ENCODE data around the gene PHYHD1. TPM values are rescaled to one million over a fixed set of nuclear protein-coding genes. Genes with fewer than 3 reads are reported as not detected.
A peak's percentile ranks its signal among the peaks of the same experiment; 100 is the strongest.

The PHYHD1 gene
- total and polyA plus RNA-seq, 2 of the 13 experiments (the other 11 are each of a cell fraction or from before 2014, with no cell fraction given), result 10.6 to 25.3 TPM

- TF ChIP-seq MLX (CRISPR knock-in tag; IDR thresholded peaks at IDR 0.05), result no peak
- TF ChIP-seq ZNF564 (CRISPR knock-in tag; IDR thresholded peaks at IDR 0.05), result no peak
- TF ChIP-seq CENPBD1 (CRISPR knock-in tag; IDR thresholded peaks at IDR 0.05; ENCODE audit: borderline replicate concordance, low read depth), result no peak
- no peak for TF ChIP-seq ZNF441 (CRISPR knock-in tag; IDR thresholded peaks at IDR 0.05; ENCODE audit: borderline replicate concordance)
- no peak for TF ChIP-seq ZFP36L1 (CRISPR knock-in tag; IDR thresholded peaks at IDR 0.05)
- peak; percentile 37; the same call in 1 of the 2 replicates for TF ChIP-seq ZNF687 (CRISPR knock-in tag; IDR thresholded peaks at IDR 0.05)
- no peak for TF ChIP-seq POLR2G (IDR thresholded peaks at IDR 0.05; ENCODE audit: low read depth, low read length)
- no peak for TF ChIP-seq POLR2A (IDR thresholded peaks at IDR 0.05; ENCODE audit: insufficient read depth in 1 of 2, low read depth in 2 of 2, low read length in 2 of 2)
- no peak for TF ChIP-seq PRPF4 (IDR thresholded peaks at IDR 0.05; ENCODE audit: low read depth, low read length, poor library complexity, severe bottlenecking)
- TF ChIP-seq ZNF550 (CRISPR knock-in tag; IDR thresholded peaks at IDR 0.05; ENCODE audit: borderline replicate concordance), result no peak
- no peak; the same call in 1 of the 2 replicates for TF ChIP-seq ZNF710 (CRISPR knock-in tag; IDR thresholded peaks at IDR 0.05; ENCODE audit: borderline replicate concordance)
- TF ChIP-seq ZNF597 (CRISPR knock-in tag; IDR thresholded peaks at IDR 0.05), result no peak
- no peak for TF ChIP-seq RFXAP (CRISPR knock-in tag; IDR thresholded peaks at IDR 0.05; ENCODE audit: borderline replicate concordance)
- peak; percentile 67 for TF ChIP-seq SALL1 (CRISPR knock-in tag; IDR thresholded peaks at IDR 0.05)
- no peak for TF ChIP-seq ZNF337 (CRISPR knock-in tag; IDR thresholded peaks at IDR 0.05; ENCODE audit: borderline replicate concordance, low read depth)
- TF ChIP-seq UBTF (CRISPR knock-in tag; IDR thresholded peaks at IDR 0.05), result no peak
These were observed 7.1 kb downstream of the PHYHD1 start (continued) for GRCh38 chr9:128927731-128928411.
